ENCODE measurements around the gene DBNDD1.
A peak's percentile ranks its signal among the peaks of the same experiment; 100 is the strongest.

The DBNDD1 gene

DNA sequence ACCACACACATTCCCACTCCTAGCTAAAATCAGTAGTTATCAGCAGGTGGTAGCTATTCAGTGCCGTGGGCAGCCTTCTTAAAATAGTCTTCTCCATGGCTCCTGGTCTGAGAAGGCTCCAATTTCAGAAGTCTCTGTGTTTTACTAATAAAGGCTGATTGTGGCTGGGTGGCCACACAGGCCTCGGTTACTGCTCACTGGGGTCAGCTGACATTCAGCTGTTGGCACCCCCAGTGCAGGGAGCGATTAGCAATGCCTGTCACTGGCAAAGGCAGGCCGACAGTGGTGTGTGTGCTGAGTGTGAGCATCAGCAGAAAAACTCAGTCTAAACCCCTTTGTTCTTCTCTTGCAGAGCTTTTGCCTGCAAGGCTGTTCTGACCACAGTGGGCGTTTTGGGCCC is 16.6 kb upstream of the DBNDD1 start:
- Histone ChIP-seq H3K27ac (no peak overlapping the region), H3K4me3 (no peak overlapping the region)
- TF ChIP-seq, protein P1, sequence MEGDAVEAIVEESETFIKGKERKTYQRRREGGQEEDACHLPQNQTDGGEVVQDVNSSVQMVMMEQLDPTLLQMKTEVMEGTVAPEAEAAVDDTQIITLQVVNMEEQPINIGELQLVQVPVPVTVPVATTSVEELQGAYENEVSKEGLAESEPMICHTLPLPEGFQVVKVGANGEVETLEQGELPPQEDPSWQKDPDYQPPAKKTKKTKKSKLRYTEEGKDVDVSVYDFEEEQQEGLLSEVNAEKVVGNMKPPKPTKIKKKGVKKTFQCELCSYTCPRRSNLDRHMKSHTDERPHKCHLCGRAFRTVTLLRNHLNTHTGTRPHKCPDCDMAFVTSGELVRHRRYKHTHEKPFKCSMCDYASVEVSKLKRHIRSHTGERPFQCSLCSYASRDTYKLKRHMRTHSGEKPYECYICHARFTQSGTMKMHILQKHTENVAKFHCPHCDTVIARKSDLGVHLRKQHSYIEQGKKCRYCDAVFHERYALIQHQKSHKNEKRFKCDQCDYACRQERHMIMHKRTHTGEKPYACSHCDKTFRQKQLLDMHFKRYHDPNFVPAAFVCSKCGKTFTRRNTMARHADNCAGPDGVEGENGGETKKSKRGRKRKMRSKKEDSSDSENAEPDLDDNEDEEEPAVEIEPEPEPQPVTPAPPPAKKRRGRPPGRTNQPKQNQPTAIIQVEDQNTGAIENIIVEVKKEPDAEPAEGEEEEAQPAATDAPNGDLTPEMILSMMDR (IDR thresholded peaks at IDR 0.05), result no peak
- no peak for DNase-seq (ENCODE audit: low spot score)

- no peak for DNase-seq (ENCODE audit: low spot score)
- Histone ChIP-seq H3K4me3 (no peak overlapping the region), H3K27ac (no peak overlapping the region)
- TF ChIP-seq, protein P1 (IDR thresholded peaks at IDR 0.05), result no peak
Measured at GRCh38 chr16:90034504-90034903, 15.2 kb upstream of the DBNDD1 start.

DNA sequence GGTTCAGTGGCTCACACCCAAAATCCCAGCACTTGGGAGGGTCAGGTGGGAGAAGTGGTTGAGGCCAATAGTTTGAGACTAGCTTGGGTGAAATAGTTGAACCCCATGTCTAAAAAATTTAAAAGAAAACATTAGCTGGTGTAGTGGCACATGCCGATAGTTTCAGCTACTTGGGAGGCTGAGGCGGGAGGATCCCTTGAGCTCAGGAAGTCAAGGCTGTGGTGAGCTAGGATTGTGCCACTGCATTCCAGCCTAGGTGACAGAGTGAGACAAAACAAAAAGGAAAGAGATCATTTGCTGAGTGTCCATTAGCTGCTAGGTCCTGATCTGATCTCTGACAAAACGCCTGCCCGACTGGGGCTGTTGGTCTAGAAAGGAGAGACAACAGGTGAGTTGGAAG is 14.1 kb upstream of the DBNDD1 start:
- TF ChIP-seq, protein P1 (IDR thresholded peaks at IDR 0.05), result no peak
- Histone ChIP-seq H3K4me3 (no peak overlapping the region), H3K27ac (no peak overlapping the region)
- DNase-seq (ENCODE audit: low spot score), result no peak

DNA sequence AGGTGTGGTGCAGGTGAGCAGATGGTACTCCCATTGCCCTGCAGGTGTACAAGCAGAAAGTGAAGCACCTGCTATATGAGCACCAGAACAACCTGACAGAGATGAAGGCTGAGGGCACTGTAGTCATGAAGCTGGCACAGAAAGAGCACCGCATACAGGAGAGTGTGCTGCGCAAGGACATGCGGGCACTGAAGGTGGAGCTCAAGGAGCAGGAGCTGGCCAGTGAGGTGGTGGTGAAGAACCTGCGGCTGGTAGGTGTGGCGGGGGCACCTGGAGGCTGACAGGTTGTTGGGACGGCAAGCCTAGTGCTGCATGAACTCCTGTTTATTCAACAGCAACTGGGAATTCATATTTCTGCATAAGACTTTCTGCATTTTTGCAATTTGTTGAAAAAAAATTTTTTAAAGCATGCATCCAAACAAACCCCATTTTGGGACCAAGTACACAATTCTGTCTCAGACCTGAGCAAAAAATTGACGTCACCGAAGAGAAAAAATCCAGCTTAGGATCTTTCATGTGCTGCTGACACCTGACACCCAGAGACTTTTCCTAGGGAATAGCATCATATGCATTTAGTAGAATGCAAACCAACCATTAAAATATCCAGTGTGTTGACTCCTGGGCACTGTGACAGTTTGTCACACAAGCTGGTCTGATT is 13.5 kb upstream of the DBNDD1 start:
- DNase-seq (ENCODE audit: low spot score), result no peak
- Histone ChIP-seq H3K4me3 (no peak overlapping the region), H3K27ac (peak overlapping the region in 1 of 2 donors; percentile 19)
- TF ChIP-seq, protein P1 (IDR thresholded peaks at IDR 0.05), result no peak

DNA sequence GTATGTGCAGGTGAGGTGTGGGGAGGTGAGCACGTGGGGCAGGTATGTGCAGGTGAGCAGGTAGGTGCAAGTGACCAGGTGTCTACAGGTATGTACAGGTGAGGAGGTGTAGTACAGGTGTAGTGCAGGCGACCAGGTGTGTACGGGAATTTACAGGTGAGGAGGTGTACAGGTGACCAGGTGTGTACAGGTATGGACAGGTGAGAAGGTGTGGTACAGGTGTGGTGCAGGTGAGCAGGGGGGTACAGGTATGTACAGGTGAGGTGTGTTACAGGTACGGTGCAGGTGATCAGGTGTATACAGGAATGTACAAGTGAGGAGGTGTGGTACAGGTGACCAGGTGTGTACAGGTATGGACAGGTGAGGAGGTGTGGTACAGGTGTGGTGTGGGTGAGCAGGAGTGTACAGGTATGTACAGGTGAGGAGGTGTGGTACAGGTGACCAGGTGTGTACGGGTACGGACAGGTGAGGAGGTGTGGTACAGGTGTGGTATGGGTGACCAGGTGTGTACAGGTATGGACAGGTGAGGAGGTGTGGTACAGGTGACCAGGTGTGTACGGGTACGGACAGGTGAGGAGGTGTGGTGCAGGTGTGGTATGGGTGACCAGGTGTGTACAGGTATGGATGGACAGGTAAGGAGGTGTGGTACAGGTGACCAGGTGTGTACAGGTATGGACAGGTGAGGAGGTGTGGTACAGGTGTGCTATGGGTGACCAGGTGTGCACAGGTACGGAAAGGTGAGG is 12.8 kb upstream of the DBNDD1 start:
- Histone ChIP-seq H3K4me3 (no peak overlapping the region), H3K27ac (peak overlapping the region in 1 of 2 donors; percentile 19)
- TF ChIP-seq, protein P1 (IDR thresholded peaks at IDR 0.05), result no peak
- DNase-seq (ENCODE audit: low spot score), result no peak

- H3K27ac ChIP-seq, result no peak overlapping the region
- H3K4me3 ChIP-seq, result no peak overlapping the region
- DNase-seq (ENCODE audit: low spot score), result no peak
- TF ChIP-seq, protein P1 (IDR thresholded peaks at IDR 0.05), result no peak
Measured at GRCh38 chr16:90031186-90031930, 12.1 kb upstream of the DBNDD1 start.

Data from coronary artery (tissue), 2 donors.